ENCODE data around the gene ACOD1. TPM values are rescaled to one million over a fixed set of nuclear protein-coding genes. Genes with fewer than 3 reads are reported as not detected.
"Not testable (repeated sequence)": the region's sequence is repeated elsewhere in the genome, so short reads cannot be mapped to it uniquely, and the experiment has no call there.

ACOD1 gene
- total RNA-seq, 1 donor from 2014 or later = not detected

DNA sequence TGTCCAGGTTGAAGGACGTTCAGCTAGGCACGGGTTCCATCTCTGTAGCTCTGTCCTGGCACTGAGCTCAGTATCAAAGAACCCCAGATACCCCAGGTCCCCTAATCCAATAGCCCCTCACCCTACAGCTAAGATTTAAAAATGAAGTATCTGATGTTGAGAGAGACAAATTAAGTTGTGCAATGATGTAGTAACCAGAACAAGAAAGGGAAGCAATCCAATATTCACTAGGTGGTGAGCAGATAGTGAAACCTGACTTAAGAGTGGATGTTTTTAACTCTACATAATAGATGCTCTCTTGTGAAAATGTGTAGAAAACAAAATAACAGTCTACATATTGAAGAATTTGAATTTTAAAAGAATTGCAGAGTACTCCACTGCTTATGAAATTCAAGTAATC, 1.8 kb downstream of the ACOD1 start:
- DNase-seq (ENCODE audit: low read depth) = no peak
- no peak overlapping the region for H3K4me3 ChIP-seq (ENCODE audit: low read depth, low read length)
- TF ChIP-seq, protein P1, sequence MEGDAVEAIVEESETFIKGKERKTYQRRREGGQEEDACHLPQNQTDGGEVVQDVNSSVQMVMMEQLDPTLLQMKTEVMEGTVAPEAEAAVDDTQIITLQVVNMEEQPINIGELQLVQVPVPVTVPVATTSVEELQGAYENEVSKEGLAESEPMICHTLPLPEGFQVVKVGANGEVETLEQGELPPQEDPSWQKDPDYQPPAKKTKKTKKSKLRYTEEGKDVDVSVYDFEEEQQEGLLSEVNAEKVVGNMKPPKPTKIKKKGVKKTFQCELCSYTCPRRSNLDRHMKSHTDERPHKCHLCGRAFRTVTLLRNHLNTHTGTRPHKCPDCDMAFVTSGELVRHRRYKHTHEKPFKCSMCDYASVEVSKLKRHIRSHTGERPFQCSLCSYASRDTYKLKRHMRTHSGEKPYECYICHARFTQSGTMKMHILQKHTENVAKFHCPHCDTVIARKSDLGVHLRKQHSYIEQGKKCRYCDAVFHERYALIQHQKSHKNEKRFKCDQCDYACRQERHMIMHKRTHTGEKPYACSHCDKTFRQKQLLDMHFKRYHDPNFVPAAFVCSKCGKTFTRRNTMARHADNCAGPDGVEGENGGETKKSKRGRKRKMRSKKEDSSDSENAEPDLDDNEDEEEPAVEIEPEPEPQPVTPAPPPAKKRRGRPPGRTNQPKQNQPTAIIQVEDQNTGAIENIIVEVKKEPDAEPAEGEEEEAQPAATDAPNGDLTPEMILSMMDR (conservative IDR thresholded peaks at IDR 0.05; ENCODE audit: low read depth, low read length) = no peak

DNA sequence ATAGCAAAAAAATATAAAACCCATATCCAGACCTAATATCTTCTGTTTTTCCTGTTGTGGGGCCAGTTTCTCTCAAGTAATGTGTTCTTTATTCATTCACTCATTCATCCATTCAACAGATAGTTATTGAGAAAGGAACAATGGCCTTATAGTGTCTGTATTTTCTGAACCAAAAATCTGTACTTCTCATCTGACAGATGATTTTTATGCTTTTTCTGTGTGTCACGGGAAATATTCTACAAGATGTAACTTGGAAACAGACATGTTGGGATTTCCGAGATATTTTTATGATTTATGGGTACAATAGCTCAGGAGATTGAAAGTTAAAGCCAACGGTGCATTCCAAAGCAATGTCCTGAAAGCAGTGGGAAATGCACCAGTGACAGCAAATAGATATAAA, 5.7 kb downstream of the ACOD1 start:
- no peak for DNase-seq (ENCODE audit: low read depth)
- TF ChIP-seq, protein P1 (conservative IDR thresholded peaks at IDR 0.05; ENCODE audit: low read depth, low read length) = no peak

DNA sequence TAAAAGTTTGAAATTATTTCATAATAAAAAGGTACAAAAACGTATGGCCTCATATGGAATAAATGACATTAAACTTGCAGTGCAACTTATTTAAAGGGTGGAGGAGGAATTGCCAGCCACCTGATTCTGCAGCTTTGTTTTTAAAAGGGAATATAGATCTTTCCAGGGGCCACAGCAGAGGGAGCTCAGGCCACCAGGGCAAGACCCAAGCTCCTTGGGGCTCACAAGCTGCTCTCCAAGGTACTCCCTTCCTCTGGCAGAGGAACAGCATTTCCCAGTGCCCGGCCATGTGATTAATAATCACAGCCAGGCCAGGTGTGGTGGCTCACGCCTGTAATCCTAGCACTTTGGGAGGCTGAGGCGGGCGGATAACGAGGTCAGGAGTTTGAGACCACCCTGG, 6.2 kb downstream of the ACOD1 start:
- H3K4me3 ChIP-seq (ENCODE audit: low read depth, low read length) = no peak overlapping the region
- DNase-seq (ENCODE audit: low read depth) = no peak
- TF ChIP-seq, protein P1 (conservative IDR thresholded peaks at IDR 0.05; ENCODE audit: low read depth, low read length) = no peak

More for the DNA sequence above, 5.7 kb downstream of the ACOD1 start:
- no peak overlapping the region for H3K4me3 ChIP-seq (ENCODE audit: low read depth, low read length)

DNA sequence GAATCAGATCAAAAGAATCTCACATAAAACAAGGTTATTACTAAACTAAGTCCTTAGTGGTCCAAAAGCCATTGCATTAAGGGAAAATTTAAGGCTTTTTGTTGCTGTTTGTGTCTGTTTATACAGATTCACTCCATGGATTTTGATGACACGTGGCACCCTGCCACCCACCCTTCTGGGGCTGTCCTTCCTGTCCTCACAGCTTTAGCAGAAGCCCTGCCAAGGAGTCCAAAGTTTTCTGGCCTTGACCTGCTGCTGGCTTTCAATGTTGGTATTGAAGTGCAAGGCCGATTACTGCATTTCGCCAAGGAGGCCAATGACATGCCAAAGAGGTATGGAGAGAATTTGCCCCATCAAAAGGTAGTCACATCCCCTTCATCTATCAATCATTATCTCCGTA, 6.9 kb downstream of the ACOD1 start:
- TF ChIP-seq, protein P1 (conservative IDR thresholded peaks at IDR 0.05; ENCODE audit: low read depth, low read length) = no peak

DNA sequence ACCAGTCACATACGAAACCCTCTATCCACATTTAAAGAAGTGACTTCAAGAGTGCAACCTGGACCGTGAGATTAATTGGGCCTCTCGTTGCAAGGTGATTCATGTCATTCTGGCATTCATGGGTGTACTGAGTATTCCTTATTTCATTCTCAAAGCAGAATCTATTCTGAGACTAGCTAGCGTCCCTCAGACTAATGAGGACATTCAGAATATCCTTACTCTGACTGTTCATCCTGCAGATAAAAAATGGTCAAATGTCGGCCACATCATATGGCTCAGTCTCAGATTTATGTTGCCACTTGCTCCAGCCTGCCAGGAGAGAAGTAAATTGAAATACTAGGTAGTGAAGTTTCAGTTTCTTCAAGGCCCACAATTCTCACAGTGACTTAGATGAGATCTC, 7.3 kb downstream of the ACOD1 start:
- no peak overlapping the region for H3K4me3 ChIP-seq (ENCODE audit: low read depth, low read length)
- DNase-seq (ENCODE audit: low read depth) = no peak
- TF ChIP-seq, protein P1 (conservative IDR thresholded peaks at IDR 0.05; ENCODE audit: low read depth, low read length) = no peak

More for the DNA sequence above, 6.9 kb downstream of the ACOD1 start:
- no peak overlapping the region for H3K4me3 ChIP-seq (ENCODE audit: low read depth, low read length)
- DNase-seq (ENCODE audit: low read depth) = no peak

DNA sequence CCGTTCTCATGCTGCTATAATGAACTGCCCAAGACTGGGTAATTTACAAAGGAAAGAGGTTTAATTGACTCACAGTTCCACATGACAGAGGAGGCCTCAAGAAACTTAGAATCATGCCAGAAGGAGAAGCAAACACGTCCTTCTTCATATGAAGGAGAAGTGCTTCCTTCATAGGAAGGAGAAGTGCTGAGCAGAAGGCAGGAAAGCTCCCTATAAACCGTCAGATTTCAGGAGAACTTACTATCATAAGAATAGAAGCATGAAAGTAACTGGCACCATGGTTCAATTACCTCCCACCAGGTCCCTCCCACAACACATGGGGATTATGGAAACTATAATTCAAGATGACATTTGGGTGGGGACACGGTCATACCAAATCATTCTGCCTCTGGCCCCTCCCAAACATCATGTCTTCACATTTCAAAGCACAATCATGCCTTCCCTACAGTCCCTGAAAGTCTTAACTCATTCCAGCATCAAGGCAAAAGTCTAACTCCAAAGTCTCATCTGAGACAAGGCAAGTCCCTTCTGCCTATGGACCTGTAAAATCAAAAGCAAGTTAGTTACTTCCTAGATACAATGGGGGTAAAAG, 10.6 kb downstream of the ACOD1 start:
- no peak overlapping the region for H3K4me3 ChIP-seq (ENCODE audit: low read depth, low read length)
- TF ChIP-seq, protein P1 (conservative IDR thresholded peaks at IDR 0.05; ENCODE audit: low read depth, low read length) = no peak
- DNase-seq (ENCODE audit: low read depth) = no peak

DNA sequence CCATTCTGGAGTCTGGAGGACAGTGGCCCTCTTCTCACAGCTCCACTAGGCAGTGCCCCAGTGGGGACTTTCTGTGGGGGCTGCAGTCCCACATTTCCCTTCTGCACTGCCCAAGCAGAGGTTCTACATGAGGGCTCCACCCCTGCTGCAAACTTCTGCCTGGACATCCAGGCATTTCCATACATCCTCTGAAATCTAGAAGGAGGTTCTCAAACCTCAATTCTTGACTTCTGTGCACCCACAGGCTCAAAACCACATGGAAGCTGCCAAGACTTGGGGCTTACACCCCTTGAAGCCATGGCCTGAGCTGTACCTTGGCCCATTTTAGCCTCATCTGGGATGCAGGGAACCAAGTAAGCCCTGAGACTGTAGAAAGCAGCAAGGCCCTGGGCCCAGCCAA, 11.4 kb downstream of the ACOD1 start:
- not testable (repeated sequence) for H3K4me3 ChIP-seq (ENCODE audit: low read depth, low read length)

More for the DNA sequence above, 11.4 kb downstream of the ACOD1 start:
- DNase-seq (ENCODE audit: low read depth) = not testable (repeated sequence)
